HCT116 (cell line): ENCODE results near the gene NID2.

Experiments
- CTCF ChIP-seq, 3 experiments: fragments of 200-600 bp in 1 of 3; sonication (generic) in 1 of 3; IDR thresholded peaks in 2 of 3; conservative IDR thresholded peaks in 1 of 3; 2 replicates each; pipeline ENCODE4 v1.5.1; 2012 to 2017; ENCODE audit warnings: low read depth in 2 of 3, low read length in 2 of 3, antibody characterized with exemption in 1 of 3, borderline replicate concordance in 1 of 3, control low read depth in 1 of 3, mild to moderate bottlenecking in 1 of 3, mixed read lengths in 1 of 3, mixed run types in 1 of 3, moderate library complexity in 1 of 3; ENCODE audit not compliant: insufficient read depth in 1 of 3
- EZH2phosphoT487 ChIP-seq: fragments of 200-600 bp; IDR thresholded peaks from 2 replicates; pipeline ENCODE4 v1.6.1; 2018; ENCODE audit warnings: antibody characterized with exemption, borderline replicate concordance
- JUND ChIP-seq: IDR thresholded peaks from 2 replicates; pipeline ENCODE4 v1.6.1; 2012
- POLR2A ChIP-seq: IDR thresholded peaks from 2 replicates; pipeline ENCODE4 v1.7.0; 2011; ENCODE audit warnings: borderline replicate concordance; ENCODE audit not compliant: insufficient read depth, insufficient read length; ENCODE audit errors: extremely low read depth
- POLR2AphosphoS5 ChIP-seq: IDR thresholded peaks from 2 replicates; pipeline ENCODE4 v1.6.1; 2011; ENCODE audit warnings: mild to moderate bottlenecking, low read depth, low read length, moderate library complexity
- ZFX ChIP-seq: fragments of 450-650 bp; IDR thresholded peaks from 2 replicates; pipeline ENCODE4 v1.6.1; 2017
- ZNF274 ChIP-seq: fragments of 200-500 bp; sonication (Bioruptor generic); IDR thresholded peaks from 2 replicates; pipeline ENCODE4 v1.6.1; 2014; ENCODE audit warnings: mild to moderate bottlenecking, low read depth, low read length, inconsistent platforms
- TF ChIP-seq, protein P1 (sequence below): IDR thresholded peaks from 2 replicates; pipeline ENCODE4 v1.6.1; 2012; ENCODE audit warnings: low read depth

DNA sequence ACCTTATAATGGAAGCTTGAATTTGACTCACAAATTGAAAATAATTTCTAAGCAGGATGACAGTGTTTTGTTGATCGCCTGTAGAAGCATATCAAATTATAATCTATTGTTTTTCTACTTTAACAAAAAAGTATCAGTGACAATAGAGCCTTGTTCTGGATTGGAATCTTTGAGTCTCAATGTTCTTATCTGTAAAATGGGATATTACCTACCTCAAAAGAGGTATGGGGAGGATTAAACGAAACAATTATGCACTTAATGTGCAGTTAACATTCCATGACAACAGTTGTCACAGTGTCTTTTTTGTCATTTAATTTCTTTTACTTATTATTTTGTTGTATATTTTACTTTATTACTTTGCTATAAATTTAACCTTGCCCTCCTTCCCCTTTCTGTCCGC lies 78.4 kb downstream of the NID2 start:
- TF ChIP-seq POLR2AphosphoS5 (no peak), POLR2A (no peak), ZNF274 (no peak), CTCF (IDR thresholded peaks at IDR 0.05 in 2 of 3, conservative IDR thresholded peaks at IDR 0.05 in 1 of 3; ENCODE audit: borderline replicate concordance in 1 of 3, insufficient read depth in 1 of 3, low read depth in 2 of 3, low read length in 2 of 3) (no peak), ZFX (no peak), JUND (no peak), EZH2phosphoT487 (no peak)
- TF ChIP-seq, protein P1, sequence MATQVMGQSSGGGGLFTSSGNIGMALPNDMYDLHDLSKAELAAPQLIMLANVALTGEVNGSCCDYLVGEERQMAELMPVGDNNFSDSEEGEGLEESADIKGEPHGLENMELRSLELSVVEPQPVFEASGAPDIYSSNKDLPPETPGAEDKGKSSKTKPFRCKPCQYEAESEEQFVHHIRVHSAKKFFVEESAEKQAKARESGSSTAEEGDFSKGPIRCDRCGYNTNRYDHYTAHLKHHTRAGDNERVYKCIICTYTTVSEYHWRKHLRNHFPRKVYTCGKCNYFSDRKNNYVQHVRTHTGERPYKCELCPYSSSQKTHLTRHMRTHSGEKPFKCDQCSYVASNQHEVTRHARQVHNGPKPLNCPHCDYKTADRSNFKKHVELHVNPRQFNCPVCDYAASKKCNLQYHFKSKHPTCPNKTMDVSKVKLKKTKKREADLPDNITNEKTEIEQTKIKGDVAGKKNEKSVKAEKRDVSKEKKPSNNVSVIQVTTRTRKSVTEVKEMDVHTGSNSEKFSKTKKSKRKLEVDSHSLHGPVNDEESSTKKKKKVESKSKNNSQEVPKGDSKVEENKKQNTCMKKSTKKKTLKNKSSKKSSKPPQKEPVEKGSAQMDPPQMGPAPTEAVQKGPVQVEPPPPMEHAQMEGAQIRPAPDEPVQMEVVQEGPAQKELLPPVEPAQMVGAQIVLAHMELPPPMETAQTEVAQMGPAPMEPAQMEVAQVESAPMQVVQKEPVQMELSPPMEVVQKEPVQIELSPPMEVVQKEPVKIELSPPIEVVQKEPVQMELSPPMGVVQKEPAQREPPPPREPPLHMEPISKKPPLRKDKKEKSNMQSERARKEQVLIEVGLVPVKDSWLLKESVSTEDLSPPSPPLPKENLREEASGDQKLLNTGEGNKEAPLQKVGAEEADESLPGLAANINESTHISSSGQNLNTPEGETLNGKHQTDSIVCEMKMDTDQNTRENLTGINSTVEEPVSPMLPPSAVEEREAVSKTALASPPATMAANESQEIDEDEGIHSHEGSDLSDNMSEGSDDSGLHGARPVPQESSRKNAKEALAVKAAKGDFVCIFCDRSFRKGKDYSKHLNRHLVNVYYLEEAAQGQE = no peak
